GM18505 (cell line): ENCODE measurements around the gene CHST11.

Source experiments
- ATAC-seq: cut with Tn5 transposase; IDR thresholded peaks from one replicate; pipeline ENCODE4 v1.9.1; 2021; ENCODE audit not compliant: unreplicated experiment
- POLR2A ChIP-seq: IDR thresholded peaks from 4 replicates; pipeline ENCODE4 v1.6.1; 2011; ENCODE audit warnings: borderline replicate concordance; ENCODE audit not compliant: insufficient read depth, insufficient read length; ENCODE audit errors: extremely low read depth

Gene CHST11

GRCh38 chr12:104775731-104776231 is 319.0 kb downstream of the CHST11 start:
- ATAC-seq: no peak
- TF ChIP-seq POLR2A: no peak

GRCh38 chr12:104779134-104779533 is 322.4 kb downstream of the CHST11 start:
- ATAC-seq: no peak
- no peak for TF ChIP-seq POLR2A

GRCh38 chr12:104782296-104782695 is 325.5 kb downstream of the CHST11 start:
- no peak for TF ChIP-seq POLR2A
- no peak for ATAC-seq

GRCh38 chr12:104784592-104784991 is 327.8 kb downstream of the CHST11 start:
- ATAC-seq: no peak
- no peak for TF ChIP-seq POLR2A

GRCh38 chr12:104785886-104786285 is 329.1 kb downstream of the CHST11 start:
- ATAC-seq: no peak
- TF ChIP-seq POLR2A: no peak

- no peak for TF ChIP-seq POLR2A
- no peak for ATAC-seq
Observed at GRCh38 chr12:104786352-104786751, 329.6 kb downstream of the CHST11 start.

- ATAC-seq: no peak
- TF ChIP-seq POLR2A: no peak
Observed at GRCh38 chr12:104788840-104789271, 332.1 kb downstream of the CHST11 start.

GRCh38 chr12:104790296-104791125 is 333.8 kb downstream of the CHST11 start:
- no peak for ATAC-seq
- TF ChIP-seq POLR2A: no peak

GRCh38 chr12:104792570-104792969 is 335.8 kb downstream of the CHST11 start:
- TF ChIP-seq POLR2A: no peak
- ATAC-seq: no peak

- no peak for TF ChIP-seq POLR2A
- no peak for ATAC-seq
Observed at GRCh38 chr12:104793285-104793684, 336.5 kb downstream of the CHST11 start.

- no peak for ATAC-seq
- TF ChIP-seq POLR2A: no peak
Observed at GRCh38 chr12:104793968-104794367, 337.2 kb downstream of the CHST11 start.

GRCh38 chr12:104796475-104796862 is 339.7 kb downstream of the CHST11 start:
- ATAC-seq: no peak
- TF ChIP-seq POLR2A: no peak

GRCh38 chr12:104799458-104799857 is 342.7 kb downstream of the CHST11 start:
- no peak for TF ChIP-seq POLR2A
- no peak for ATAC-seq

- TF ChIP-seq POLR2A: no peak
- ATAC-seq: no peak
Observed at GRCh38 chr12:104801005-104801404, 344.3 kb downstream of the CHST11 start.
